KMS-11 (cell line): ENCODE data around the gene CLEC6A.
"Not testable (repeated sequence)": the region's sequence is repeated elsewhere in the genome, so short reads cannot be mapped to it uniquely, and the experiment has no call there.

Source experiments
- H2AFZ ChIP-seq: fragments of 200-600 bp; sonication (generic); 2 replicates; pipeline ENCODE4 v1.6.1; 2016; ENCODE audit warnings: antibody characterized with exemption, mixed run types, low read depth
- H3K27ac ChIP-seq: fragments of 200-600 bp; sonication (generic); 2 replicates; pipeline ENCODE4 v1.6.1; 2016; ENCODE audit warnings: mild to moderate bottlenecking, mixed run types
- H3K27me3 ChIP-seq: fragments of 200-600 bp; sonication (generic); 2 replicates; pipeline ENCODE4 v1.6.1; 2017; ENCODE audit warnings: mild to moderate bottlenecking, low read depth, mixed run types, moderate library complexity; ENCODE audit not compliant: insufficient read depth
- H3K36me3 ChIP-seq: fragments of 200-600 bp; sonication (generic); 2 replicates; pipeline ENCODE4 v1.6.1; 2017; ENCODE audit warnings: mild to moderate bottlenecking, mixed run types; ENCODE audit not compliant: insufficient read depth
- H3K4me1 ChIP-seq: fragments of 200-600 bp; sonication (generic); 2 replicates; pipeline ENCODE4 v1.6.1; 2016; ENCODE audit warnings: mild to moderate bottlenecking, low read depth, mixed run types; ENCODE audit not compliant: poor library complexity, severe bottlenecking
- H3K4me2 ChIP-seq: fragments of 200-600 bp; sonication (generic); 2 replicates; pipeline ENCODE4 v1.7.0; 2016; ENCODE audit warnings: mild to moderate bottlenecking, mixed run types
- H3K4me3 ChIP-seq: fragments of 200-600 bp; sonication (generic); IDR thresholded peaks from 2 replicates; pipeline ENCODE4 v1.6.1; 2017; ENCODE audit warnings: low read depth, low read length, mixed read lengths; ENCODE audit not compliant: insufficient read depth
- H3K79me2 ChIP-seq: fragments of 200-600 bp; sonication (generic); 2 replicates; pipeline ENCODE4 v1.6.1; 2016; ENCODE audit warnings: low read depth, mixed run types; ENCODE audit not compliant: insufficient read depth
- H3K9ac ChIP-seq: fragments of 200-600 bp; sonication (generic); 2 replicates; pipeline ENCODE4 v1.6.1; 2016; ENCODE audit warnings: mild to moderate bottlenecking, mixed run types
- H4K20me1 ChIP-seq: fragments of 200-600 bp; sonication (generic); 2 replicates; pipeline ENCODE4 v1.6.1; 2016; ENCODE audit warnings: mild to moderate bottlenecking, mixed run types; ENCODE audit not compliant: insufficient read depth
- TF ChIP-seq, protein P1 (sequence below): fragments of 200-600 bp; sonication (generic); conservative IDR thresholded peaks from 2 replicates; pipeline ENCODE4 v1.6.1; 2017; ENCODE audit warnings: low read depth, mild to moderate bottlenecking, antibody characterized with exemption, low read length, moderate library complexity, mixed read lengths

CLEC6A gene

DNA sequence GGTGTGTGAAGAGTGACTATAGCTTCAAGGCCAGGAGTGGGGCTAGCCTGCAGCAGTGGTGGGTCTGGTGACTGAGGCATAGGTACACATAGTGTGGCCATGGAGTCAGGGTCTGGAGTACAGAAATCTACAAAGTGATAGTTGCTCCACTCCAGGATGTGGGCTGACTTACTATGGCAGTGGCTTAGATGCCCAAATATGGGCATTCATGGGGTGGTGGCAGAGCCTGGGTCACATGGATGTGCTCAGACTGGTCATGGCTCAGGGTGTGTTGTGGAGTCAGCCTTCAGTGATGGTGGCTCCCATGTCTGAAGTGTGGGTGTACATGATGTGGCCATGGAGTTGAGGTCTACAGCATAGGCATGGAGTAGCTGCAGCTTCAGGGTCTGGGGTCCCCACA lies 27.3 kb downstream of the CLEC6A start:
- H3K4me3 ChIP-seq: no peak overlapping the region
- H3K79me2 ChIP-seq: no peaks in the 10 kb centered on the region
- H3K4me1 ChIP-seq: no peaks in the 10 kb centered on the region
- TF ChIP-seq, protein P1, sequence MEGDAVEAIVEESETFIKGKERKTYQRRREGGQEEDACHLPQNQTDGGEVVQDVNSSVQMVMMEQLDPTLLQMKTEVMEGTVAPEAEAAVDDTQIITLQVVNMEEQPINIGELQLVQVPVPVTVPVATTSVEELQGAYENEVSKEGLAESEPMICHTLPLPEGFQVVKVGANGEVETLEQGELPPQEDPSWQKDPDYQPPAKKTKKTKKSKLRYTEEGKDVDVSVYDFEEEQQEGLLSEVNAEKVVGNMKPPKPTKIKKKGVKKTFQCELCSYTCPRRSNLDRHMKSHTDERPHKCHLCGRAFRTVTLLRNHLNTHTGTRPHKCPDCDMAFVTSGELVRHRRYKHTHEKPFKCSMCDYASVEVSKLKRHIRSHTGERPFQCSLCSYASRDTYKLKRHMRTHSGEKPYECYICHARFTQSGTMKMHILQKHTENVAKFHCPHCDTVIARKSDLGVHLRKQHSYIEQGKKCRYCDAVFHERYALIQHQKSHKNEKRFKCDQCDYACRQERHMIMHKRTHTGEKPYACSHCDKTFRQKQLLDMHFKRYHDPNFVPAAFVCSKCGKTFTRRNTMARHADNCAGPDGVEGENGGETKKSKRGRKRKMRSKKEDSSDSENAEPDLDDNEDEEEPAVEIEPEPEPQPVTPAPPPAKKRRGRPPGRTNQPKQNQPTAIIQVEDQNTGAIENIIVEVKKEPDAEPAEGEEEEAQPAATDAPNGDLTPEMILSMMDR: no peak
- no peak overlapping the region for H3K9ac ChIP-seq
- H2AFZ ChIP-seq: no peak overlapping the region
- H3K27ac ChIP-seq: no peak overlapping the region
- H3K27me3 ChIP-seq: no peaks in the 10 kb centered on the region
- H3K36me3 ChIP-seq: no peaks in the 10 kb centered on the region
- H4K20me1 ChIP-seq: no peaks in the 10 kb centered on the region
- no peak overlapping the region for H3K4me2 ChIP-seq

DNA sequence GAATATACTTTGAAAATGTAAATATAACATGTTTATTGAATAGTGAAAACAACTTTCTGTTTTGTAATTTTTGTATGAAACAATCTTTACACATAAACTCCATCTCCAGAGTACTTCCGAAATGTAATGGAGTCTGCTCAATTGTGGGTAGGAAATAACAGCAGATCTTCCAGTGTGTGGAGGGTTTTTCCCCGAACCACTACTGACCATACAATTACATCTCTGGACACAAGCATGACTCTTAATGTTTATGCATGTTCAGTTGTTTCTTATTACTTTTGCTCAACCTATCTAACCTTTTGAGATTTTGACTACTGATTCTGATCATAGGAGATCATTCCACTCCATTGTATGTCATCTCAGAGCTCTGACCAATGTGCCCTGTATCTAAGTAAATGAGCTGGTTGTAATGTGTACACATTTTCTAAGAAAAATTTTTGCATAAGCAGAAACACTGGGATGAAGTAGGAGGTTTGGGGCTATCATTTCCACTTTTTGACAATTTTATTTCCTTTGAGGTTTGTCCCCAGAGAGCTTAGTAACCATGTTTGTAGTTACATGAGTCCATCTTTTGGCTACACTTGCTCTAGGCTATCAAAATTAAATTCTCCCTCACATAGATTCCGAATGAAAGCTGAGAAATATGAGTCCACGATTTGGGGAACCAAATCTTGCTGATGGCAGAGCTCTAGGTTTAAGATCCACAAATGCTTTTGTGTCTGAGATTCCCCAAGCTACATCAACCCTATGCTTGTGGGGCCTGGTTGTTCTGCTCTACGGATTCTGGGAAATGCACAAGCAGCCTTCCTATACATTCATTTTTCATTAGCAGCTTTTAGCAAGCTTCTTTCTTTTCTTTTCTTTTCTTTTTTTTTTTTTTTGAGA lies 36.1 kb downstream of the CLEC6A start:
- Histone ChIP-seq H3K4me1 (peaks cover 23% of the 10 kb centered on the region), H3K27ac (no peak overlapping the region), H3K9ac (no peak overlapping the region), H3K36me3 (no peaks in the 10 kb centered on the region), H2AFZ (no peak overlapping the region), H3K79me2 (no peaks in the 10 kb centered on the region), H3K27me3 (no peaks in the 10 kb centered on the region), H3K4me2 (peak overlapping the region; percentile 88; the same call in 1 of the 2 replicates), H3K4me3 (no peak overlapping the region), H4K20me1 (no peaks in the 10 kb centered on the region)
- TF ChIP-seq, protein P1: no peak

DNA sequence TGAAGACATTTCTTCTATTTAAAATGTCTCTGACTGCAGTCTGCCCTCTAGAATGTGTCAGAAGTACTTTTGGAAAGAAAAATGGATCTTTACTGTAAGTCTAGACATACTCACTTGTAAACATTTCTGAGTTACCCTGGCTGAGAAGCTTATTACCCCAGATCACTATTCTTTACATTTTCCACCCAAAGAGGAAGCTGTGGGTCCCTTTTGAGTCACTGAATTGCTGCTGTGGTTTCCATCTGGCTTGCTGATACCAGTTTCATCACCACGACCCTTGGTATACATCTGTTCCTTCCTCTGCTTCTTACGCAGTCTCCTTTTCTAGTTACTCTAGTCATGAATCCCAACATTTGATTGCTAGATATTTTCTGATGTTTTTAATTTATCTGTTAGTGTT lies 37.3 kb downstream of the CLEC6A start:
- Histone ChIP-seq H3K4me1 (peaks cover 23% of the 10 kb centered on the region), H3K9ac (no peak overlapping the region), H3K4me2 (peak overlapping the region; percentile 88), H2AFZ (no peak overlapping the region), H3K36me3 (no peaks in the 10 kb centered on the region), H3K27ac (peak overlapping the region; percentile 23; the same call in 1 of the 2 replicates), H3K4me3 (no peak overlapping the region), H3K79me2 (no peaks in the 10 kb centered on the region), H4K20me1 (no peaks in the 10 kb centered on the region), H3K27me3 (no peaks in the 10 kb centered on the region)
- TF ChIP-seq, protein P1: no peak

DNA sequence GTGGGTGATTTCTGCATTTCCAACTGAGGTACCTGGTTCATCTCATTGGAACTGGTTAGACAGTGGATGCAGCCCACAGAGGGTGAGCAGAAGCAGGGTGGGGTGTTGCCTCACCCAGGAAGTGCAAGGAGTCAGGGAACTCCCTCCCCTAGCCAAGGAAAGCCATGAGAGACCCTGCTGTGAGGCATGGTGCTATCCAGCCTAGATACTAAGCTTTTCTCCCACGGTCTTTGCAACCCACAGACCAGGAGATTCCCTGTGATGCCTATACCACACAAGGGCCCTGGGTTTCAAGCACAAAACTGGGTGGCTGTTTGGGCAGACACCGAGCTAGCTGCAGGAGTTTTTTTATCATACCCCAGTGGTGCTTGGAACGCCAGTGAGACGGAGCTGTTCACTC lies 39.9 kb downstream of the CLEC6A start:
- H3K4me1 ChIP-seq: peaks cover 23% of the 10 kb centered on the region
- H3K4me2 ChIP-seq, H2AFZ ChIP-seq, H3K27me3 ChIP-seq, H3K27ac ChIP-seq, H4K20me1 ChIP-seq, H3K36me3 ChIP-seq, H3K4me3 ChIP-seq, H3K79me2 ChIP-seq, H3K9ac ChIP-seq: not testable (repeated sequence)

DNA sequence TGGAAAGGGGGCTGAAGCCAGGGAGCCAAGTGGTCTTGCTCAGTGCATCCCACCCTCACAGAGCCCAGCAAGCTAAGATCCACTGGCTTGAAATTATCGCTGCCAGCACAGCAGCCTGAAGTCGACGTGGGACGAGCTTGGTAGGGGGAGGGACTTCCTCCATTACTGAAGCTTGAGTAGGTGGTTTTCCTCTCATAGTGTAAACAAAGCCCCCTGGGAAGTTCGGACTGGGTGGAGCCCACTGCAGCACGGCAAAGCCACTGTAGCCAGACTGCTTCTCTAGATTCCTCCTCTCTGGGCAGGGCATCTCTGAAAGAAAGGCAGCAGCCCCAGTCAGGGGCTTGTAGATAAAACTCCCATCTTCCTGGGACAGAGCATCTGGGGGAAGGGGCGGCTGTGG lies 40.3 kb downstream of the CLEC6A start:
- H3K36me3 ChIP-seq, H2AFZ ChIP-seq, H3K9ac ChIP-seq, H3K27ac ChIP-seq, H3K4me3 ChIP-seq, H3K27me3 ChIP-seq, H3K79me2 ChIP-seq, H4K20me1 ChIP-seq, H3K4me2 ChIP-seq: not testable (repeated sequence)
- H3K4me1 ChIP-seq: peaks cover 23% of the 10 kb centered on the region
